SK-N-MC (cell line): ENCODE measurements around the gene PDE4B.

Experiments used
- DNase-seq: peaks from one replicate; pipeline ENCODE4 v3.0.0-alpha.2; 2011; ENCODE audit warnings: low read depth, low spot score
- H3K27ac ChIP-seq: fragments of 200-600 bp; sonication (generic); 2 replicates; pipeline ENCODE4 v1.5.1; 2016; ENCODE audit warnings: mixed run types
- H3K36me3 ChIP-seq: fragments of 200-600 bp; sonication (generic); 2 replicates; pipeline ENCODE4 v1.6.1; 2017; ENCODE audit warnings: antibody characterized with exemption, low read length, mixed read lengths; ENCODE audit not compliant: insufficient read depth
- H3K4me3 ChIP-seq: fragments of 200-600 bp; sonication (generic); 2 replicates; pipeline ENCODE4 v1.5.1; 2016
- H3K9ac ChIP-seq: fragments of 200-600 bp; sonication (generic); 2 replicates; pipeline ENCODE4 v1.8.0; 2017; ENCODE audit warnings: mixed run types, mixed read lengths; ENCODE audit not compliant: insufficient read length
- H3K9me3 ChIP-seq: fragments of 200-600 bp; sonication (generic); 2 replicates; pipeline ENCODE4 v1.6.1; 2017; ENCODE audit warnings: low read depth, mild to moderate bottlenecking, antibody characterized with exemption, low read length, moderate library complexity, mixed read lengths
- EZH2 ChIP-seq: fragments of 200-600 bp; sonication (generic); IDR thresholded peaks from one replicate; pipeline ENCODE4 v1.6.1; 2017; ENCODE audit warnings: antibody characterized with exemption
- FOXP2 ChIP-seq: optimal IDR thresholded peaks from 2 replicates; pipeline ENCODE3; 2011; ENCODE audit warnings: mild to moderate bottlenecking, moderate library complexity; ENCODE audit not compliant: insufficient read depth; ENCODE audit errors: extremely low read length, control extremely low read depth
- POLR2AphosphoS5 ChIP-seq: IDR thresholded peaks from 2 replicates; pipeline ENCODE4 v1.6.1; 2012; ENCODE audit warnings: mild to moderate bottlenecking, low read depth, low read length, borderline replicate concordance

The PDE4B gene

DNA sequence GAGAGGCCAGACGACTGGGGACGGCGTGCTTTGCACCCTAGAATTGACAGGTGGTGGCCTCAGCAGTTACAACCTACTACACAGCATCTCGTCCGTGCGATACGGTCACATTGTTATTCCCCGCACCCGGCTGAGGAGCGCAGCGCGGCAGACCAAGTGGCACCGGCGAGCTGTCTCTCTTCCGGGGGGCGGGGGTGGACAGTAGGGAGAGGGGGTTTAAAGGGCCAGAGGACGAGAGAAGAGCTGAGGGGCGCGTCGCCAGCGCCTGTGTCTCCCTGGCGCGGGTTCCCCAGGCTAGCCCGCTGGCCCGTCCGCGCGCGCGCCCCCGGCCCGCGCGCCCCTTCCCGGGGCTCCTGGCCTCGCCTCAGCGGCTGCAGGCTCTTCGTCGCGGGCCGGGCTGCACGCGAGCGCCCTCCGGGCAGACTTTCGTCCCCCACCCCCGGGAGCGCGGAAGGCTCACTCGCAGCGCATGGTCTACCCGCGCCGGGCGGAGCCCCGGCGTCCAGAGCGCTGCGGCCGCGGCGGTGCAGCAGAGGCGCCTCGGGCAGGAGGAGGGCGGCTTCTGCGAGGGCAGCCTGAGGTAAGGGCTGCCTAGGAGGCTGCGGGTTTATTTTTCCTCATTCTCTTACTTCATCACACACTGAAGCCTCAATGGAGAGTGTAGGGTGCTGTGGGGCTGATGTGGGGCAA is at the start of gene PDE4B:
Gene PDE4B, plus strand, starts transcription at position 227 of the 690 bp plus-strand sequence.
- TF ChIP-seq EZH2 (no peak), POLR2AphosphoS5 (no peak), FOXP2 (no peak)
- Histone ChIP-seq H3K9me3 (no peaks in the 10 kb centered on the region), H3K9ac (no peak within 1 kb of the TSS), H3K4me3 (peak within 1 kb of the TSS; percentile 77), H3K27ac (no peak within 1 kb of the TSS), H3K36me3 (no peaks in the 10 kb centered on the region)
- DNase-seq: no peak

DNA sequence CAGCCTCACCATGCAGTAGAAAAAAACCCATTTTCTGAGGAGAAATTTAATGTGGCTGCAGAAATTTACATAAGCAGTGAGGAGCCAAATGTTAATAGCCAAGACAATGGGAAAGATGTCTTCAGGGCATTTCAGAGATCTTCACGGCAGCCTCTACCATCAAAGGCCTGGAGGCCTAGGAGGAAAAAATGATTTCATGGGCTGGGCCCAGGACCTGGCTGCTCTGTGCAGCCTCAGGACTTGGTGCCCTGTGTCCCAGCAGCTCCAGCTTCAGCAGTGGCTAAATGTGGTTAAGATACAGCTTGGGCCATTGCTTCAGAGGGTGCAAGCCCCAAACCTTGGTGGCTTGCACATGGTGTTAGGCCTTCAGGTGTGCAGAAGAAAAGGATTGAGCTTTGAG is 48.0 kb upstream of the PDE4B start:
- DNase-seq: no peak
- Histone ChIP-seq H3K27ac (no peak overlapping the region), H3K36me3 (no peaks in the 10 kb centered on the region), H3K4me3 (no peak overlapping the region), H3K9me3 (no peaks in the 10 kb centered on the region), H3K9ac (no peak overlapping the region)
- TF ChIP-seq FOXP2 (no peak), POLR2AphosphoS5 (no peak)

DNA sequence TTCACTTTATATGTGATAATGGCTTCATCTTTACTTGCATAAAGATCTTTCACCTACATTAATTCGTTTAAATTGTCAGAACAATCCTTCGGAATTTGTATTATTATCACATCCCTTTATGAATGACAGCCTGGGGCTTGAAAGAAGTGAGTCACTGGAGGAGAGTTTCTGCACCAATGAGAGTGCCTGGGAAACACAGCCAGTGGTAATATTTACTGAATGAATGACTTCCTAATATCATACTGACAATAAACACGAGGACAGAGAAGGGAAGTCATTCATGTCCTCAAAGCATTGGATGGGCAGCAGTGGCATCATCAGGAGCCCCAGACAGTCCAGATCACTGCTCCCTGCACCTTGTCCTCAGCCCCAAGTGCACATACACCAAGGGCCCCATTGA is 40.7 kb upstream of the PDE4B start:
- H3K36me3 ChIP-seq: no peaks in the 10 kb centered on the region
- no peaks in the 10 kb centered on the region for H3K9me3 ChIP-seq
- no peak overlapping the region for H3K27ac ChIP-seq
- no peak for DNase-seq
- H3K4me3 ChIP-seq: no peak overlapping the region
- H3K9ac ChIP-seq: no peak overlapping the region
- TF ChIP-seq POLR2AphosphoS5 (no peak), FOXP2 (no peak), EZH2 (no peak)

DNA sequence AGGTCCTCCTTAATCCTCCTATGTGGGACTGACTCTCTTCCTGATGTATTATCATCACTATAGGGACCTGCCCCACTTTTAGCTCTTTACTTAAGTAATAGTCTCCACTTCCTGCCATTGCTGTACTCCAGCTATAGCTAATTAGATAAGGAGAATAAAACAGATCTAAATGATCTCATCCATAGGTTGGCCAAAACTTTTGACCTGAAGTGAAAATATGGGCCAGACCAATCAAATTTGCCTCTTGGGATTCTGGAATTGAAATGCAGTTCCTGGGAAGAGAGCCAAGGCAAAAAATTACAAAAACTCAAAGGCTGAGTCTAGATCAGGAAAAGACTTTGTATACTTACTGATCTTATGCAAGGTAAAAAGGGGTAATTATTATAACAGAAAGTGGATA is 36.1 kb upstream of the PDE4B start:
- Histone ChIP-seq H3K4me3 (no peak overlapping the region), H3K9me3 (no peaks in the 10 kb centered on the region), H3K36me3 (no peaks in the 10 kb centered on the region), H3K9ac (no peak overlapping the region), H3K27ac (no peak overlapping the region)
- DNase-seq: no peak
- TF ChIP-seq POLR2AphosphoS5: no peak
- TF ChIP-seq EZH2: no peak
- no peak for TF ChIP-seq FOXP2

DNA sequence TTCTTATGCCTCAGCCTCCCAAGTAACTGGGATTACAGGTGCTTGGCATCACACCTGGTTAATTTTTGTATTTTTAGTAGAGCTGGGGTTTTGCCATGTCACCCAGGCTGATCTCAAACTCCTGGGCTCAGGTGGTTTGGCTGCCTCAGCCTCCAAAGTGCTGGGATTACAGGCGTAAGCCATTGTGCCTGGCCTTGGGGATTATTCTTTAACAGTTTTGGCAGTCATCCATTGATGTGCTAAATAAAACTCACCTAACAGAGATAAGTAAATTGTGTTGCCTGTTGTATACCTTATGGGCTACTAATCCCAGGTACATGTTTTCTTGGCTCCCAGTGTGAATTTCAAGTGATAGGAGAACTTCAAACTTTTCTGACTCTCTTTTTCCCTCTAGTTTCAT is 35.2 kb upstream of the PDE4B start:
- H3K9me3 ChIP-seq: no peaks in the 10 kb centered on the region
- H3K27ac ChIP-seq: no peak overlapping the region
- H3K36me3 ChIP-seq: no peaks in the 10 kb centered on the region
- no peak overlapping the region for H3K9ac ChIP-seq
- H3K4me3 ChIP-seq: no peak overlapping the region
- no peak for DNase-seq
- TF ChIP-seq POLR2AphosphoS5: no peak
- no peak for TF ChIP-seq FOXP2
- TF ChIP-seq EZH2: no peak

DNA sequence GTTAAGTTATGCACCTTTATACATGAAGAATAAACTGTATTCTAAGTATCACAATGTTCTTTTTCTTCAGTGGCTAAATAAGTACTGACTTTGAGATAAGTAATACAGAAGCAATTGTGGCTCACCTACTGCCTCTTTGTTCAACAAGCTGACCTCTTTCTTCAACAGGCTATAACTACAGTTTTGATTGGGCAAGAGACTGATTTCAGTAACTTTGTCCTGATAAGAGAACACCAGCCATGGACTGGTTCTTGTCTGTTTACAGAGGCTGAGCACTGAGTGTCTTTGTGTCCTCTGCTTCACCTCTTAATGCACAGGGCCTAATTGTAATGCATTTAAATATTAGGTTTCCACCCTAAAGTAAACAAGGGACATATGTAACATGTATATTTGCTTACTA is 34.6 kb upstream of the PDE4B start:
- Histone ChIP-seq H3K36me3 (no peaks in the 10 kb centered on the region), H3K9ac (no peak overlapping the region), H3K4me3 (no peak overlapping the region), H3K27ac (no peak overlapping the region), H3K9me3 (no peaks in the 10 kb centered on the region)
- TF ChIP-seq FOXP2: no peak
- TF ChIP-seq POLR2AphosphoS5: no peak
- TF ChIP-seq EZH2: no peak
- no peak for DNase-seq

DNA sequence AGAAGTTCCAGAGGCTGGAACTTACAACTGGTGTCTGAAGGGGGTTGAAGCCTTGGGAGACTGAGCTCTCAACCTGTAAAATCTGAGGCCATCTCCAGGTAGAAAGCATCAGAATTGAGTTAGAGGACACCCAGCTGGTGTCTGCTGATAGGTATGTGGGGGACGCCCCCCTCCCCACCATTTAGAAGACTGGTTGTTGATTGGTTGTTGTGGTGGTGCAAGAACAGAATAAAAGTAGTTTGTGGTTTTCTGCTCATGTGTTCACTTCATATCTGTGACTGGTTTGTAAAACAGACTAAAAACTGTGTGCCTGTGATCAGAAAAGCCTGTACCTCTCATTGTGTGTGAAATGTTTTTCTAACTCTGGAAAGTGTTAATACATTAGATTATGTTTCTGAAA is 33.2 kb upstream of the PDE4B start:
- TF ChIP-seq FOXP2: no peak
- no peak for TF ChIP-seq POLR2AphosphoS5
- no peak for TF ChIP-seq EZH2
- DNase-seq: no peak
- Histone ChIP-seq H3K4me3 (no peak overlapping the region), H3K9me3 (no peaks in the 10 kb centered on the region), H3K9ac (no peak overlapping the region), H3K36me3 (no peaks in the 10 kb centered on the region), H3K27ac (no peak overlapping the region)

DNA sequence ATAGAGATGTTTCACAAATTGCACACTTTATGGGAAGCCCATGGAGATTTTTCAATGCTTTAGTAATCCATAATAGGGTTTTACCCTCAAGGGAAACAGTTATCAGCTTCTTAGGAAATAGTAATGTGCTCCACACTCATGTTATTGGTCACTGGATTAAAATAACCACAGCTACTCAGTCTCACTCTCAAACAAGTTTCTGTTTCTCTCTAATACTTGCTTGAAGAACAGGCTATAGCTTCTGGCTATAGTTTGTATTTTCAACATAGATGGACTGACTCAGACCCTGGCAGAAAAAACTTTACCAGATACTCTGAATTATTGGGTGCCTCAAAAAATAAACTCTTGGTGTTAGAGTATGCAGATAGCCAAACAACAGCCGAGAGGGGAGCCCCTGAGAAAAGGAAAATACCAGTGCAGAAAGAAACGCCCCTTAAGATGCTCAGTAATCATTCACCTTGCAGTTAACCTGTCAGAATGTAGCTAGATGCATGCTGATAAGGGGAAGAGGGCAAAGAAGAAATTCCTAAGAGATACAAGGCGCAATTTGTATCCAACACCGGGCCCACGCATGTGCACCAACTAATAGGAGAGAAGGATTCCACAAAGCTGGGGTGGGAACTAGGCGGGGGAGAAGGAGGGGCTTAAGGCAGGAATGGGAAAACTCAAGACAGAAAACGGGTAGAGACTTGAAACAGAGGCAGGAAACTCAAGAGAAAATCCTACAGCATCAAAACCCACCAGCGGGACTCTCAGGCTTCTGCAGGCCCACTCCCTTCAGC is 30.4 kb upstream of the PDE4B start:
- no peak overlapping the region for H3K4me3 ChIP-seq
- no peak overlapping the region for H3K9ac ChIP-seq
- H3K36me3 ChIP-seq: no peaks in the 10 kb centered on the region
- H3K27ac ChIP-seq: no peak overlapping the region
- TF ChIP-seq POLR2AphosphoS5: no peak
- no peak for TF ChIP-seq EZH2
- no peak for TF ChIP-seq FOXP2
- DNase-seq: no peak
- H3K9me3 ChIP-seq: no peaks in the 10 kb centered on the region
